ENCODE results near the gene KCNH3. TPM values are rescaled to one million over a fixed set of nuclear protein-coding genes. Genes with fewer than 3 reads are reported as not detected.

The KCNH3 gene
- total RNA-seq, 1 experiment from 2014 or later = 0.26 TPM

Other genes with a start within 250 kb of the KCNH3 start
- gene PRPH, start 243.9 kb upstream of the KCNH3 start, total RNA-seq (2021) = 1.1 and 2.2 TPM in 2 replicates
- gene TROAP, start 215.8 kb upstream of the KCNH3 start, total RNA-seq (2021) = 70.5 and 75.3 TPM in 2 replicates
- 1.2 and 1.9 TPM in 2 replicates for gene C1QL4, start 201.8 kb upstream of the KCNH3 start, total RNA-seq (2021)
- gene DNAJC22, start 192.1 kb upstream of the KCNH3 start, total RNA-seq (2021) = 2.6 and 3.2 TPM in 2 replicates
- gene SPATS2, start 171.6 kb upstream of the KCNH3 start, total RNA-seq (2021) = 16.0 and 17.1 TPM in 2 replicates
- 98.7 and 103 TPM in 2 replicates for gene MCRS1, start 29.1 kb downstream of the KCNH3 start, total RNA-seq (2021)
- 0.42 and 0.46 TPM in 2 replicates for gene FAM186B, start 66.6 kb downstream of the KCNH3 start, total RNA-seq (2021)
- gene PRPF40B, start 84.5 kb downstream of the KCNH3 start, total RNA-seq (2021) = 17.4 and 19.0 TPM in 2 replicates
- 20.5 and 22.8 TPM in 2 replicates for gene FMNL3, start 168.4 kb downstream of the KCNH3 start, total RNA-seq (2021)
- 362 and 373 TPM in 2 replicates for gene TMBIM6, start 202.5 kb downstream of the KCNH3 start, total RNA-seq (2021)

All from H9 (cell line).